Measurements from ENCODE around the gene CTNNA2. TPM values are rescaled to one million over a fixed set of nuclear protein-coding genes. Genes with fewer than 3 reads are reported as not detected.

The CTNNA2 gene
- total and polyA plus RNA-seq, 9 of the 15 experiments (the other 6 are each of a cell fraction or from before 2014, with no cell fraction given): 0.03 to 0.40 (median 0.15) TPM

GRCh38 chr2:79996709-79997108, 483.9 kb downstream of the CTNNA2 start:
- ChIA-PET CTCF (ENCODE audit: low intra/inter-chr PET ratio) (no interaction called here), POLR2A (no interaction called here)
- FAIRE-seq (no peak), DNase-seq (ENCODE audit: extremely low read depth in 1 of 4, low spot score in 3 of 4) (peak in 2 of 4 experiments; percentile 6 to 8), ATAC-seq (peak; percentile 71)
- Histone ChIP-seq H3K79me2 (ENCODE audit: control insufficient read depth, insufficient read depth, low read length) (no peaks in the 10 kb centered on the region), H3K9me3 (replicated peaks; ENCODE audit: control insufficient read depth, insufficient read depth, low read depth, low read length) (no peaks in the 10 kb centered on the region), H3K27ac (ENCODE audit: extremely low read depth, low read depth, low read length) (no peak overlapping the region), H4K20me1 (replicated peaks; ENCODE audit: control insufficient read depth, insufficient read depth, low read length) (no peaks in the 10 kb centered on the region), H3K4me1 (replicated peaks in 1 of 2; ENCODE audit: control insufficient read depth in 2 of 2, insufficient read depth in 2 of 2, low read length in 2 of 2) (no peaks in the 10 kb centered on the region), H3K27me3 (ENCODE audit: control insufficient read depth in 2 of 2, insufficient read depth in 2 of 2, low read length in 2 of 2) (no peaks in the 10 kb centered on the region), H3K9ac (ENCODE audit: insufficient read depth in 1 of 2, low read depth in 2 of 2, low read length in 2 of 2) (no peak overlapping the region), H3K4me3 (no peak overlapping the region), H3K36me3 (ENCODE audit: control insufficient read depth, insufficient read depth, low read length) (no peaks in the 10 kb centered on the region), H2AFZ (ENCODE audit: low read depth, low read length) (no peak overlapping the region; the same call in 1 of the 2 replicates), H3K4me2 (ENCODE audit: insufficient read depth, low read length) (no peak overlapping the region), H3K9me1 (ENCODE audit: control insufficient read depth, insufficient read depth, low read length) (no peaks in the 10 kb centered on the region)
- 0% methylated on average over 5 of the region's 5 CpGs for WGBS (ENCODE audit: insufficient coverage, low coverage, missing lambda C conversion rate)
- intact Hi-C loops (cut with micrococcal nuclease) (no loop called here), in situ Hi-C loops (cut with MboI) (no loop called here)
- no peak for TF ChIP-seq ZBTB17 (CRISPR knock-in tag; IDR thresholded peaks at IDR 0.05)
- TF ChIP-seq C11orf30 (IDR thresholded peaks at IDR 0.05; ENCODE audit: low read depth): peak; percentile 59
- no peak for TF ChIP-seq ZNF311 (CRISPR knock-in tag; IDR thresholded peaks at IDR 0.05)
- peak; percentile 14 to 71 (median 17) for TF ChIP-seq YY1 (IDR thresholded peaks at IDR 0.05; ENCODE audit: borderline replicate concordance in 1 of 3, control insufficient read depth in 1 of 3, extremely low read depth in 1 of 3, insufficient read depth in 3 of 3, insufficient read length in 1 of 3, insufficient replicate concordance in 2 of 3, low read depth in 1 of 3, low read length in 2 of 3)
- peak; percentile 66 for TF ChIP-seq NFE2 (IDR thresholded peaks at IDR 0.05; ENCODE audit: low read depth)
- TF ChIP-seq FOXJ3 (CRISPR knock-in tag; IDR thresholded peaks at IDR 0.05): no peak
- peak; percentile 71 for TF ChIP-seq MAFG (tag; conservative IDR thresholded peaks at IDR 0.05)
- TF ChIP-seq YBX1 (IDR thresholded peaks at IDR 0.05): no peak
- peak; percentile 8; the same call in 1 of the 2 replicates for TF ChIP-seq MAFK (IDR thresholded peaks at IDR 0.05; ENCODE audit: low read length)
- peak; percentile 48; the same call in 1 of the 2 replicates for TF ChIP-seq MAFF (IDR thresholded peaks at IDR 0.05; ENCODE audit: low read length)
- peak; percentile 49; the same call in 1 of the 2 replicates for TF ChIP-seq ZNF316 (IDR thresholded peaks at IDR 0.05)
- TF ChIP-seq NFE2L1 (tag; IDR thresholded peaks at IDR 0.05; ENCODE audit: borderline replicate concordance, low read depth): 0 out of 2 replicates have a peak, but pooled peaks have one; percentile 25
- BruUV-seq (replicated peaks): no TSS peak

All from K562 (cell line).